NCI-H2227 (cell line): Measurements from ENCODE around the gene RNF26.
A peak's percentile ranks its signal among the peaks of the same experiment; 100 is the strongest.

ENCODE experiments used
- DNase-seq: peaks from one replicate; lab custom pipeline; 2025; ENCODE audit not compliant: unreplicated experiment; lab: John Stamatoyannopoulos, UW

Gene RNF26

GRCh38 chr11:119369132-119369925 is 35.0 kb downstream of the RNF26 start:
- no peak for DNase-seq

- DNase-seq = no peak
These were observed 36.2 kb downstream of the RNF26 start for GRCh38 chr11:119370486-119371046.

GRCh38 chr11:119371067-119371601 is 36.8 kb downstream of the RNF26 start:
- no peak for DNase-seq

- DNase-seq = peak; percentile 19
These were observed 37.5 kb downstream of the RNF26 start for GRCh38 chr11:119371778-119372182.

GRCh38 chr11:119372260-119373058 is 38.1 kb downstream of the RNF26 start:
- no peak for DNase-seq

GRCh38 chr11:119373059-119373920 is 39.0 kb downstream of the RNF26 start:
- no peak for DNase-seq

- peak; percentile 58 for DNase-seq
These were observed 39.7 kb downstream of the RNF26 start for GRCh38 chr11:119373921-119374631.

GRCh38 chr11:119374632-119375336 is 40.5 kb downstream of the RNF26 start:
- DNase-seq = no peak

GRCh38 chr11:119375337-119376196 is 41.2 kb downstream of the RNF26 start:
- no peak for DNase-seq

GRCh38 chr11:119376197-119376847 is 42.0 kb downstream of the RNF26 start:
- DNase-seq = no peak

GRCh38 chr11:119377112-119377901 is 43.0 kb downstream of the RNF26 start:
- no peak for DNase-seq

GRCh38 chr11:119377961-119378667 is 43.8 kb downstream of the RNF26 start:
- no peak for DNase-seq

- no peak for DNase-seq
These were observed 44.6 kb downstream of the RNF26 start for GRCh38 chr11:119378851-119379465.

- no peak for DNase-seq
These were observed 46.0 kb downstream of the RNF26 start for GRCh38 chr11:119380160-119380826.

GRCh38 chr11:119380827-119381180 is 46.5 kb downstream of the RNF26 start:
- DNase-seq = no peak
